Osteocyte (in vitro differentiated cells): ENCODE results near the gene FLRT3. TPM values are rescaled to one million over a fixed set of nuclear protein-coding genes. Genes with fewer than 3 reads are reported as not detected.

Experiments used
- DNase-seq: peaks from one replicate; pipeline ENCODE4 v3.0.0; 2021; ENCODE audit warnings: mixed read lengths; ENCODE audit not compliant: unreplicated experiment; ENCODE audit errors: extremely low spot score
- H3K27ac Mint-ChIP-seq: one replicate; pipeline ENCODE4 v1.8.0; 2021; ENCODE audit warnings: mild to moderate bottlenecking, mixed read lengths; ENCODE audit not compliant: unreplicated experiment
- H3K27me3 Mint-ChIP-seq: one replicate; pipeline ENCODE4 v1.8.0; 2021; ENCODE audit warnings: mixed read lengths; ENCODE audit not compliant: unreplicated experiment
- H3K36me3 Mint-ChIP-seq: one replicate; pipeline ENCODE4 v1.8.0; 2021; ENCODE audit warnings: mixed read lengths; ENCODE audit not compliant: unreplicated experiment
- H3K4me1 Mint-ChIP-seq: one replicate; pipeline ENCODE4 v1.8.0; 2021; ENCODE audit warnings: mixed read lengths; ENCODE audit not compliant: unreplicated experiment
- H3K4me3 Mint-ChIP-seq: one replicate; pipeline ENCODE4 v1.8.0; 2021; ENCODE audit warnings: mild to moderate bottlenecking, moderate library complexity, mixed read lengths; ENCODE audit not compliant: unreplicated experiment
- H3K9me3 Mint-ChIP-seq: one replicate; pipeline ENCODE4 v1.8.0; 2021; ENCODE audit warnings: mixed read lengths; ENCODE audit not compliant: unreplicated experiment
- CTCF ChIP-seq: fragments of 200-600 bp; sonication (generic); IDR thresholded peaks from 2 replicates; pipeline ENCODE4 v1.5.0; 2021; ENCODE audit warnings: antibody characterized with exemption, mild to moderate bottlenecking, moderate library complexity
- total RNA-seq: library from RNA; stranded (reverse); gene quantifications from 2 replicates; pipeline ENCODE4 v1.2.1, GENCODE V29; 2021

FLRT3 gene
- total RNA-seq, 1 donor from 2014 or later = 0.40 TPM

DNA sequence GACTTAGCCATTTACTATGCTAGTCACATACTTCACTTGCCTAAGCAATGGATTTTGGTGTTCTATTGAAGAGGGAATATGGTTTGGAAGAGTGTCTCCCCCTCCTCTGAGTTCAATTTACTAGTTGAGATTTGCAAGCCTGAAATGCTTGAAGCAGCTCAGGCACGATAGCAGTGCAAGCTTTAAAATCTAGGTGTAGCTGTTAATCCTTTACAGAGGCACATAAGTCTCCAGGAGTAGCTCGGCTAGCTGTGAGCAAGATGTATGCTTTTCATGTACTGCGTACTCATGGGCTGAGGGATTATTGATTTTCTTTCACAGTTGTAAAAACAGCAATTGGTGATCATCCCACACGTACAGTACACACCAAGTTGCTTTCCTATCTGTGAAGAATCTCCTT lies 726 bp downstream of the FLRT3 start:
- H3K27ac Mint-ChIP-seq = peak overlapping the region; percentile 63
- H3K36me3 Mint-ChIP-seq = no peaks in the 10 kb centered on the region
- peaks cover 12% of the 10 kb centered on the region for H3K4me1 Mint-ChIP-seq
- H3K27me3 Mint-ChIP-seq = peaks cover 21% of the 10 kb centered on the region
- DNase-seq = no peak
- no peak for TF ChIP-seq CTCF
- H3K9me3 Mint-ChIP-seq = no peaks in the 10 kb centered on the region
- H3K4me3 Mint-ChIP-seq = peak overlapping the region; percentile 70

- Mint-ChIP-seq H3K27ac (no peak overlapping the region), H3K36me3 (no peaks in the 10 kb centered on the region), H3K9me3 (no peaks in the 10 kb centered on the region), H3K4me3 (no peak overlapping the region), H3K4me1 (peaks cover 12% of the 10 kb centered on the region), H3K27me3 (peaks cover 24% of the 10 kb centered on the region)
- DNase-seq = no peak
- TF ChIP-seq CTCF = no peak
Measured at GRCh38 chr20:14335052-14335451, 2.4 kb downstream of the FLRT3 start.

- no peak for DNase-seq
- no peak overlapping the region for H3K4me3 Mint-ChIP-seq
- peaks cover 24% of the 10 kb centered on the region for H3K27me3 Mint-ChIP-seq
- no peaks in the 10 kb centered on the region for H3K36me3 Mint-ChIP-seq
- peak; percentile 52 for TF ChIP-seq CTCF
- no peaks in the 10 kb centered on the region for H3K9me3 Mint-ChIP-seq
- no peak overlapping the region for H3K27ac Mint-ChIP-seq
- H3K4me1 Mint-ChIP-seq = peaks cover 12% of the 10 kb centered on the region
Measured at GRCh38 chr20:14334306-14334930, 3.0 kb downstream of the FLRT3 start.

DNA sequence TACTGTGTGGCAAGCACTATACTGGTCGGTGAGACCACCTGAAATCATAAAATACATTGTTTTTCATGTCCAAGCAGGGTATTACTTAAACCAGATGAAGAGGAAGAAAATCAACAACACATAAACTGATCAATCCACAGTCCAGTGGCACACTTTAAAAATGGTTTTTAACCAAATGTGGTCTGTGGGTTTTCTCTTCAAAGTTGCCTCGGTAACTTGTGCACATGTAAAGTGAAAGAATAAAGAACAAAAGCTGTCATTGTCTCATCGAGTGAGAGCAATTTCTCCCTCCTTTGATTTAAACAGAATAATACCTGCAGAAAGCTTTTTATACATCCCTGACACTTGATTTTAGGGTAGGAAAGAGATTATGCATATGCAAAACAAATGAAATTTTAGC lies 3.7 kb downstream of the FLRT3 start:
- no peaks in the 10 kb centered on the region for H3K36me3 Mint-ChIP-seq
- no peak for DNase-seq
- H3K9me3 Mint-ChIP-seq = no peaks in the 10 kb centered on the region
- peaks cover 24% of the 10 kb centered on the region for H3K27me3 Mint-ChIP-seq
- no peak overlapping the region for H3K4me3 Mint-ChIP-seq
- peaks cover 12% of the 10 kb centered on the region for H3K4me1 Mint-ChIP-seq
- TF ChIP-seq CTCF = no peak
- H3K27ac Mint-ChIP-seq = no peak overlapping the region

GRCh38 chr20:14332866-14333265 lies 4.5 kb downstream of the FLRT3 start:
- Mint-ChIP-seq H3K4me1 (peaks cover 12% of the 10 kb centered on the region), H3K9me3 (no peaks in the 10 kb centered on the region), H3K27me3 (peaks cover 24% of the 10 kb centered on the region), H3K36me3 (no peaks in the 10 kb centered on the region), H3K4me3 (no peak overlapping the region), H3K27ac (no peak overlapping the region)
- DNase-seq = no peak
- TF ChIP-seq CTCF = no peak
